WTC11 (cell line): ENCODE data around the gene FEM1C. TPM values are rescaled to one million over a fixed set of nuclear protein-coding genes. Genes with fewer than 3 reads are reported as not detected.

ENCODE experiments used
- ATAC-seq: fragments of 200-7000 bp; cut with Tn5 transposase; 2 replicates; pipeline ENCODE4 v1.10.0; 2021; ENCODE audit warnings: mild to moderate bottlenecking, moderate library complexity
- CTCF ChIA-PET: fragments of 300-600 bp; sonication (Branson Sonifier 250); formaldehyde crosslinking; loops from one replicate; lab custom pipeline; 2021; ENCODE audit warnings: antibody characterized with exemption; lab: Charles Lee
- POLR2A ChIA-PET: fragments of 350-600 bp; sonication (Branson Sonifier 250); formaldehyde crosslinking; loops from one replicate; lab custom pipeline; 2021; ENCODE audit warnings: antibody characterized with exemption; lab: Charles Lee
- DNase-seq: peaks from one replicate; pipeline ENCODE4 v3.0.0; 2021; ENCODE audit warnings: low spot score
- H3K27ac Mint-ChIP-seq: 2 replicates; pipeline ENCODE4 v1.8.0; 2021; ENCODE audit warnings: mixed read lengths
- H3K27me3 Mint-ChIP-seq: 2 replicates; pipeline ENCODE4 v1.8.0; 2021; ENCODE audit warnings: low read depth, mild to moderate bottlenecking, moderate library complexity, mixed read lengths
- H3K36me3 Mint-ChIP-seq: 2 replicates; pipeline ENCODE4 v1.8.0; 2021; ENCODE audit warnings: mixed read lengths
- H3K4me1 Mint-ChIP-seq: 2 replicates; pipeline ENCODE4 v1.8.0; 2022; ENCODE audit warnings: mixed read lengths
- H3K4me3 Mint-ChIP-seq: 2 replicates; pipeline ENCODE4 v1.8.0; 2021; ENCODE audit warnings: mild to moderate bottlenecking, moderate library complexity, mixed read lengths
- H3K9me3 Mint-ChIP-seq: 2 replicates; pipeline ENCODE4 v1.8.0; 2021; ENCODE audit warnings: mixed read lengths
- AR ChIP-seq: fragments of 250-450 bp; sonication (Bioruptor Pico); IDR thresholded peaks from 2 replicates; pipeline ENCODE4 v1.9.0; 2021; ENCODE audit warnings: mild to moderate bottlenecking
- ATF1 ChIP-seq: sonication (generic); formaldehyde crosslinking; IDR thresholded peaks from 2 replicates; pipeline ENCODE4 v1.8.1; 2023; ENCODE audit warnings: mild to moderate bottlenecking, moderate library complexity, missing genetic modification reagents
- CDX4 ChIP-seq: fragments of 250-450 bp; sonication (Bioruptor Pico); IDR thresholded peaks from 2 replicates; pipeline ENCODE4 v1.9.0; 2021; ENCODE audit warnings: moderate library complexity, mild to moderate bottlenecking, inconsistent platforms, borderline replicate concordance
- CREM ChIP-seq: sonication (generic); formaldehyde crosslinking; IDR thresholded peaks from 2 replicates; pipeline ENCODE4 v1.8.1; 2022; ENCODE audit warnings: mild to moderate bottlenecking, missing genetic modification reagents, moderate library complexity
- CTCF ChIP-seq: fragments of 200-600 bp; IDR thresholded peaks from 2 replicates; pipeline ENCODE4 v1.8.0; 2022; ENCODE audit warnings: antibody characterized with exemption
- E2F4 ChIP-seq: sonication (generic); formaldehyde crosslinking; IDR thresholded peaks from 2 replicates; pipeline ENCODE4 v1.8.1; 2022; ENCODE audit warnings: low read depth, mild to moderate bottlenecking, moderate library complexity, missing genetic modification reagents, borderline replicate concordance
- EMX1 ChIP-seq: fragments of 250-450 bp; sonication (Bioruptor Pico); IDR thresholded peaks from 2 replicates; pipeline ENCODE4 v1.8.0; 2021; ENCODE audit warnings: mild to moderate bottlenecking
- MAX ChIP-seq: sonication (generic); formaldehyde crosslinking; IDR thresholded peaks from 2 replicates; pipeline ENCODE4 v1.8.0; 2022; ENCODE audit warnings: mild to moderate bottlenecking, missing genetic modification reagents
- NFE2L1 ChIP-seq: sonication (generic); formaldehyde crosslinking; IDR thresholded peaks from 2 replicates; pipeline ENCODE4 v1.8.1; 2023; ENCODE audit warnings: missing genetic modification reagents
- NFYB ChIP-seq: sonication (generic); formaldehyde crosslinking; conservative IDR thresholded peaks from 2 replicates; pipeline ENCODE4 v1.8.0; 2022; ENCODE audit warnings: low read depth, missing genetic modification reagents
- RELA ChIP-seq: sonication (generic); formaldehyde crosslinking; IDR thresholded peaks from 2 replicates; pipeline ENCODE4 v1.8.1; 2022; ENCODE audit warnings: missing genetic modification reagents, mild to moderate bottlenecking, borderline replicate concordance
- SMAD4 ChIP-seq: sonication (generic); formaldehyde crosslinking; IDR thresholded peaks from 2 replicates; pipeline ENCODE4 v1.8.0; 2022; ENCODE audit warnings: mild to moderate bottlenecking, missing genetic modification reagents
- TEAD1 ChIP-seq: sonication (generic); formaldehyde crosslinking; IDR thresholded peaks from 2 replicates; pipeline ENCODE4 v1.8.0; 2022; ENCODE audit warnings: mild to moderate bottlenecking, missing genetic modification reagents
- USF1 ChIP-seq: sonication (generic); formaldehyde crosslinking; IDR thresholded peaks from 2 replicates; pipeline ENCODE4 v1.8.0; 2022; ENCODE audit warnings: mild to moderate bottlenecking, missing genetic modification reagents
- ZBTB43 ChIP-seq: sonication (generic); formaldehyde crosslinking; IDR thresholded peaks from 2 replicates; pipeline ENCODE4 v1.8.1; 2023; ENCODE audit warnings: mild to moderate bottlenecking, missing genetic modification reagents
- ZMAT4 ChIP-seq: fragments of 250-450 bp; sonication (Bioruptor Pico); IDR thresholded peaks from 2 replicates; pipeline ENCODE4 v1.9.0; 2021; ENCODE audit warnings: mild to moderate bottlenecking
- ZNF425 ChIP-seq: fragments of 250-450 bp; sonication (Bioruptor Pico); conservative IDR thresholded peaks from 2 replicates; pipeline ENCODE4 v1.9.0; 2021; ENCODE audit warnings: mild to moderate bottlenecking
- total RNA-seq: library from RNA; stranded (reverse); gene quantifications from 3 replicates; pipeline ENCODE4 v1.2.3, GENCODE V29; 2021

Gene FEM1C
- total RNA-seq, 1 experiment from 2014 or later: 13.6 TPM

GRCh38 chr5:115542086-115542485 is 2.5 kb downstream of the FEM1C start:
- Mint-ChIP-seq H3K4me1 (peaks cover 55% of the 10 kb centered on the region), H3K9me3 (peaks cover 21% of the 10 kb centered on the region), H3K27me3 (peaks cover 6% of the 10 kb centered on the region), H3K4me3 (peak overlapping the region; percentile 93), H3K36me3 (peaks cover 51% of the 10 kb centered on the region), H3K27ac (no peak overlapping the region)
- ATAC-seq (no peak), DNase-seq (no peak)
- TF ChIP-seq ATF1 (CRISPR knock-in tag): no peak
- no peak for TF ChIP-seq USF1 (CRISPR knock-in tag)
- TF ChIP-seq NFYB: no peak
- no peak for TF ChIP-seq TEAD1 (CRISPR knock-in tag)
- TF ChIP-seq MAX (CRISPR knock-in tag): no peak
- no peak for TF ChIP-seq ZNF425 (CRISPR knock-in tag)
- no peak for TF ChIP-seq CTCF
- no peak for TF ChIP-seq AR (CRISPR knock-in tag)
- no peak for TF ChIP-seq EMX1 (CRISPR knock-in tag)
- TF ChIP-seq SMAD4 (CRISPR knock-in tag): no peak
- no peak for TF ChIP-seq NFE2L1
- no peak for TF ChIP-seq CREM (CRISPR knock-in tag)
- TF ChIP-seq RELA (CRISPR knock-in tag): no peak
- no peak for TF ChIP-seq CDX4 (CRISPR knock-in tag)
- TF ChIP-seq ZBTB43 (CRISPR knock-in tag): no peak
- TF ChIP-seq ZMAT4: no peak
- TF ChIP-seq E2F4: no peak
- POLR2A ChIA-PET: no interaction called here
- CTCF ChIA-PET: interaction anchor here (1.3 kb wide), 1 partner anchor 33 kb away, joined by 3 read pairs; no protein-coding TSS in a partner anchor
